Measurements from ENCODE around the gene CCDC122. TPM values are rescaled to one million over a fixed set of nuclear protein-coding genes. Genes with fewer than 3 reads are reported as not detected.

The CCDC122 gene
- total RNA-seq, 1 experiment from 2014 or later = 6.2 TPM

DNA sequence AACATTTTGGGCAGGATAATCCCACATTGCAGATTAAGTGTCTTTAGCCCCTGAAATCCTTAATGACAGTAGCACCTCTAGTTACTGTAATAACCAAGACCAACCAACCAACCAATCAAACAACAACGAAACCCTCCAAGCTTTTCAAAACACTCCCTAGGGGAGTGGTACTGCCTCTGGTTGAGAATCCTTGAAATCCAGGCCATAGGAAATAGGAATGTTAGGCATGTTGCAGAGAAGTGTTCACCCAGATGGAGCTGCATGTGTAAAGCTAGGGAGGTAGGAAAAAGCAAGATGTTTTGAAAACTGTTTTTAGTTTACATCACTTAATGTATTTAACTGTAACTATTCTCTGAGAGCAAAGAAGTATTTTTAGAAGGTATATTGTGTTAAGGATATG, 4.7 kb upstream of the CCDC122 start:
- peaks cover 8% of the 10 kb centered on the region for H3K4me1 Mint-ChIP-seq (ENCODE audit: low read depth, unreplicated experiment)
- H3K9me3 Mint-ChIP-seq (ENCODE audit: low read depth, unreplicated experiment) = no peaks in the 10 kb centered on the region
- BruUV-seq (replicated peaks) = no TSS peak
- no peak overlapping the region for H3K27ac Mint-ChIP-seq (ENCODE audit: unreplicated experiment)
- no peak for DNase-seq
- CTCF ChIA-PET = no interaction called here
- H3K4me3 Mint-ChIP-seq (ENCODE audit: low read depth, unreplicated experiment) = no peak overlapping the region
- H3K36me3 Mint-ChIP-seq (ENCODE audit: insufficient read depth, unreplicated experiment) = peaks cover 10% of the 10 kb centered on the region
- intact Hi-C loops (cut with micrococcal nuclease; ENCODE audit: unreplicated experiment) = no loop called here
- TF ChIP-seq, protein P1, sequence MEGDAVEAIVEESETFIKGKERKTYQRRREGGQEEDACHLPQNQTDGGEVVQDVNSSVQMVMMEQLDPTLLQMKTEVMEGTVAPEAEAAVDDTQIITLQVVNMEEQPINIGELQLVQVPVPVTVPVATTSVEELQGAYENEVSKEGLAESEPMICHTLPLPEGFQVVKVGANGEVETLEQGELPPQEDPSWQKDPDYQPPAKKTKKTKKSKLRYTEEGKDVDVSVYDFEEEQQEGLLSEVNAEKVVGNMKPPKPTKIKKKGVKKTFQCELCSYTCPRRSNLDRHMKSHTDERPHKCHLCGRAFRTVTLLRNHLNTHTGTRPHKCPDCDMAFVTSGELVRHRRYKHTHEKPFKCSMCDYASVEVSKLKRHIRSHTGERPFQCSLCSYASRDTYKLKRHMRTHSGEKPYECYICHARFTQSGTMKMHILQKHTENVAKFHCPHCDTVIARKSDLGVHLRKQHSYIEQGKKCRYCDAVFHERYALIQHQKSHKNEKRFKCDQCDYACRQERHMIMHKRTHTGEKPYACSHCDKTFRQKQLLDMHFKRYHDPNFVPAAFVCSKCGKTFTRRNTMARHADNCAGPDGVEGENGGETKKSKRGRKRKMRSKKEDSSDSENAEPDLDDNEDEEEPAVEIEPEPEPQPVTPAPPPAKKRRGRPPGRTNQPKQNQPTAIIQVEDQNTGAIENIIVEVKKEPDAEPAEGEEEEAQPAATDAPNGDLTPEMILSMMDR (IDR thresholded peaks at IDR 0.05; ENCODE audit: unreplicated experiment) = no peak
- H3K27me3 Mint-ChIP-seq (ENCODE audit: unreplicated experiment) = no peaks in the 10 kb centered on the region

DNA sequence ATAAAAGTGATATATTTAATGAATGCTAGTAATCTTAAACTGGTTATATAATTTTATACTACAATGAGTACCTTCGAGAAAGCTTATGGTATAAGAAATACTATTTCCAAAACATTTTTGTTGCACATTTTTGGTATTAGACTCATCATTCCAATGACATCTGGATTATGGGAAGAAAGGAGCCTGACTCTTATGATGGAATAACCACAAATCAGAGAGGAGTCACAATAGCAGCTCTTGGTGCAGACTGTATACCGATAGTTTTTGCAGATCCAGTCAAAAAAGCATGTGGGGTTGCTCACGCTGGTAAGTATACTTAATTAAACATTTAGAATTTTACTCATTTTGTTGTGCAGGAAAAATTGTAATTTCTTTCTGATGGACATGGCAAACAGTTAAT, 4.1 kb upstream of the CCDC122 start:
- intact Hi-C loops (cut with micrococcal nuclease; ENCODE audit: unreplicated experiment) = no loop called here
- no peaks in the 10 kb centered on the region for H3K9me3 Mint-ChIP-seq (ENCODE audit: low read depth, unreplicated experiment)
- H3K4me3 Mint-ChIP-seq (ENCODE audit: low read depth, unreplicated experiment) = no peak overlapping the region
- peaks cover 16% of the 10 kb centered on the region for H3K36me3 Mint-ChIP-seq (ENCODE audit: insufficient read depth, unreplicated experiment)
- H3K4me1 Mint-ChIP-seq (ENCODE audit: low read depth, unreplicated experiment) = peaks cover 11% of the 10 kb centered on the region
- BruUV-seq (replicated peaks) = no TSS peak
- TF ChIP-seq, protein P1 (IDR thresholded peaks at IDR 0.05; ENCODE audit: unreplicated experiment) = no peak
- no peak for DNase-seq
- CTCF ChIA-PET = interaction anchor here (0.9 kb wide), 1 partner anchor 11 kb away, joined by 3 read pairs; no protein-coding TSS in a partner anchor
- H3K27ac Mint-ChIP-seq (ENCODE audit: unreplicated experiment) = no peak overlapping the region
- H3K27me3 Mint-ChIP-seq (ENCODE audit: unreplicated experiment) = no peaks in the 10 kb centered on the region

DNA sequence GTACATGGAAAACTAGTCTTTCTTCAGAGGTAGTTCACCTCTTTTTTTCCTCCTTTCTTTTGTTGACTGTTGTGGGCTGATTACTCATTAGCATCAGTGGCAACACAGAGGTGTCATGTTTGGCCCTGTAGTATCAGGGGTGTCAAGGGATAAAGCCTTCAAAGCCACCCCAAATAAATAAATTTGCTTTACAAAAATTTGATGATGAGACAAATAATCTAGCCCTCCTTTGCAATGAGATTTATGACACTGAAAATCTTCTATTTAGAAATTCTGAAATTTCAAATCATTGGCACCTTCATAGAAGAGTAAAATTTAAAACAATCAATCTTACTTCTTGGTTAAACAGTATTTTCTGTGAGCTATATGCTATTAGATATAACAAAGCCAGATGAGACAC, 2.0 kb upstream of the CCDC122 start:
- TF ChIP-seq, protein P1 (IDR thresholded peaks at IDR 0.05; ENCODE audit: unreplicated experiment) = no peak
- no peaks in the 10 kb centered on the region for H3K27me3 Mint-ChIP-seq (ENCODE audit: unreplicated experiment)
- H3K27ac Mint-ChIP-seq (ENCODE audit: unreplicated experiment) = no peak overlapping the region
- DNase-seq = no peak
- H3K9me3 Mint-ChIP-seq (ENCODE audit: low read depth, unreplicated experiment) = no peaks in the 10 kb centered on the region
- H3K4me3 Mint-ChIP-seq (ENCODE audit: low read depth, unreplicated experiment) = no peak overlapping the region
- intact Hi-C loops (cut with micrococcal nuclease; ENCODE audit: unreplicated experiment) = no loop called here
- CTCF ChIA-PET = interaction anchor here (0.6 kb wide), 1 partner anchor 568 kb away, joined by 3 read pairs; no protein-coding TSS in a partner anchor
- H3K36me3 Mint-ChIP-seq (ENCODE audit: insufficient read depth, unreplicated experiment) = peaks cover 20% of the 10 kb centered on the region
- H3K4me1 Mint-ChIP-seq (ENCODE audit: low read depth, unreplicated experiment) = peaks cover 24% of the 10 kb centered on the region
- no TSS peak for BruUV-seq (replicated peaks)

DNA sequence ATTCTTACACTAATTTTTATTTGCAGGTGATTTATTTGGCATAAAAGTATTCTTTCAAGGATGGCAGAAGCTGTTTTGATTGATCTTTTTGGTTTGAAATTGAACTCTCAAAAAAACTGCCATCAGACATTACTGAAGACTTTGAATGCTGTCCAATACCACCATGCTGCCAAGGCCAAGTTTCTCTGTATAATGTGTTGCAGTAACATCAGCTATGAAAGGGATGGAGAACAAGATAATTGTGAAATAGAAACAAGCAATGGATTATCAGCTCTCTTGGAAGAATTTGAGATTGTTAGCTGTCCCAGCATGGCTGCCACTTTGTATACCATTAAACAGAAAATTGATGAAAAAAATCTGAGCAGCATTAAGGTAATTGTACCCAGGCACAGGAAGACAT, 1.4 kb upstream of the CCDC122 start:
- intact Hi-C loops (cut with micrococcal nuclease; ENCODE audit: unreplicated experiment) = no loop called here
- H3K4me3 Mint-ChIP-seq (ENCODE audit: low read depth, unreplicated experiment) = no peak overlapping the region

More for the DNA sequence above, 1.4 kb upstream of the CCDC122 start:
- H3K36me3 Mint-ChIP-seq (ENCODE audit: insufficient read depth, unreplicated experiment) = peaks cover 20% of the 10 kb centered on the region
- no peak for DNase-seq
- H3K4me1 Mint-ChIP-seq (ENCODE audit: low read depth, unreplicated experiment) = peaks cover 24% of the 10 kb centered on the region
- no peak overlapping the region for H3K27ac Mint-ChIP-seq (ENCODE audit: unreplicated experiment)
- CTCF ChIA-PET = no interaction called here
- H3K27me3 Mint-ChIP-seq (ENCODE audit: unreplicated experiment) = no peaks in the 10 kb centered on the region
- H3K9me3 Mint-ChIP-seq (ENCODE audit: low read depth, unreplicated experiment) = no peaks in the 10 kb centered on the region
- TF ChIP-seq, protein P1 (IDR thresholded peaks at IDR 0.05; ENCODE audit: unreplicated experiment) = no peak
- TSS peak; percentile 45 for BruUV-seq (replicated peaks)

Data from Calu3 (cell line).